HCT116 (cell line): ENCODE results near the gene DBNDD2.

Experiments
- CEBPB ChIP-seq: IDR thresholded peaks from 2 replicates; pipeline ENCODE4 v1.6.1; 2012; ENCODE audit warnings: low read depth
- CTCF ChIP-seq, 3 experiments: fragments of 200-600 bp in 1 of 3; sonication (generic) in 1 of 3; IDR thresholded peaks in 2 of 3; conservative IDR thresholded peaks in 1 of 3; 2 replicates each; pipeline ENCODE4 v1.5.1; 2012 to 2017; ENCODE audit warnings: low read depth in 2 of 3, low read length in 2 of 3, antibody characterized with exemption in 1 of 3, borderline replicate concordance in 1 of 3, control low read depth in 1 of 3, mild to moderate bottlenecking in 1 of 3, mixed read lengths in 1 of 3, mixed run types in 1 of 3, moderate library complexity in 1 of 3; ENCODE audit not compliant: insufficient read depth in 1 of 3
- EGR1 ChIP-seq: IDR thresholded peaks from 2 replicates; pipeline ENCODE4 v1.6.1; 2012; ENCODE audit warnings: low read depth
- EZH2 ChIP-seq: fragments of 200-600 bp; sonication (generic); IDR thresholded peaks from 2 replicates; pipeline ENCODE4 v1.6.1; 2017; ENCODE audit warnings: antibody characterized with exemption, mixed run types
- MAX ChIP-seq: IDR thresholded peaks from 2 replicates; pipeline ENCODE4 v1.6.1; 2012
- RAD21 ChIP-seq: IDR thresholded peaks from 2 replicates; pipeline ENCODE4 v1.6.1; 2012; ENCODE audit warnings: low read depth, mild to moderate bottlenecking
- SIN3A ChIP-seq: IDR thresholded peaks from 2 replicates; pipeline ENCODE4 v1.6.1; 2012; ENCODE audit warnings: low read depth
- ZNF274 ChIP-seq: fragments of 200-500 bp; sonication (Bioruptor generic); IDR thresholded peaks from 2 replicates; pipeline ENCODE4 v1.6.1; 2014; ENCODE audit warnings: mild to moderate bottlenecking, low read depth, low read length, inconsistent platforms
- TF ChIP-seq, protein P1 (sequence below): IDR thresholded peaks from 2 replicates; pipeline ENCODE4 v1.6.1; 2012

DNA sequence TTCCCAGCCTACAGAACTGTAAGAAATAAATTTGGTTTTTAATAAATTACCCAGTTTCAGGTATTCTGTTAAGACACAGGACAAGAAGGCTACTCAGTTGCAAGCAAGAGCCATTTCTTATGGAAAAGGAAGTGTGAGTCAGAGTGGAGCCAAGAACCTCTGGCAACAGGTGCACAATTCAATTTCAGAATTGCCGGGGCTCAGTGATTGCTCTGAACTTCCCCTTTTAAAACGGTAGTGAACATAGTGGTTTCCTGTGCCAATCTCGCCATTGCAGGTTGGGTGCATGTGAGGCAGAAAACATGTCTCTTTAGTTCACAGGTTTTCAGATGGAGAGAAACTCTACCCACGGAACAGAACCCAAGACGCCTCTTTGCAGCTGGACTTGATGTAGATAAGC is 24.2 kb downstream of the DBNDD2 start:
- TF ChIP-seq, protein P1, sequence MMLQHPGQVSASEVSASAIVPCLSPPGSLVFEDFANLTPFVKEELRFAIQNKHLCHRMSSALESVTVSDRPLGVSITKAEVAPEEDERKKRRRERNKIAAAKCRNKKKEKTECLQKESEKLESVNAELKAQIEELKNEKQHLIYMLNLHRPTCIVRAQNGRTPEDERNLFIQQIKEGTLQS, result no peak
- TF ChIP-seq SIN3A (no peak), EZH2 (no peak), ZNF274 (no peak), CTCF (IDR thresholded peaks at IDR 0.05 in 2 of 3, conservative IDR thresholded peaks at IDR 0.05 in 1 of 3; ENCODE audit: borderline replicate concordance in 1 of 3, insufficient read depth in 1 of 3, low read depth in 2 of 3, low read length in 2 of 3) (no peak), CEBPB (no peak), EGR1 (no peak), RAD21 (no peak), MAX (no peak)
